ENCODE measurements around the gene ATG10. TPM values are rescaled to one million over a fixed set of nuclear protein-coding genes. Genes with fewer than 3 reads are reported as not detected.

The ATG10 gene
- total RNA-seq, 1 experiment from 2014 or later: 12.2 TPM

DNA sequence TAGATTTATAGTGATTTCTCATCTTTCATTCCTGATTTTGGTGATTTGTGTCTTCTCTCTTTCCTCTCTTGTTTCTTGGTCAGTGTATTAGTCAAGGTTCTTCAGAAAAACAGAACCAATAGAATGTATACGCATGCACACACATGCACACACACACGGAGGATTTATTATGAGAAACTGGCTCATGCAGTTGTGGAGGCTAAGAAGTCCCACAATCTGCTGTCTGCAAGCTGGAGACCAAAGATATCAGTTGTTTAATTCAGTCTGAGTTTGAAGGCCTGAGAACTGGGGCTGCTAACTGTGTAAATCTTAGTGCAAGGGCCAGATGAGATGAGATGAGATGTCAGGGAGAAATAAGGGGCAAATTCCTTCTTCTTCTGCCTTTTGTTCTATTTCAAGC lies 312.1 kb downstream of the ATG10 start (continued):
- TF ChIP-seq, protein P1, sequence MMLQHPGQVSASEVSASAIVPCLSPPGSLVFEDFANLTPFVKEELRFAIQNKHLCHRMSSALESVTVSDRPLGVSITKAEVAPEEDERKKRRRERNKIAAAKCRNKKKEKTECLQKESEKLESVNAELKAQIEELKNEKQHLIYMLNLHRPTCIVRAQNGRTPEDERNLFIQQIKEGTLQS (CRISPR knock-in tag; conservative IDR thresholded peaks at IDR 0.05): no peak
- TF ChIP-seq, protein P2, sequence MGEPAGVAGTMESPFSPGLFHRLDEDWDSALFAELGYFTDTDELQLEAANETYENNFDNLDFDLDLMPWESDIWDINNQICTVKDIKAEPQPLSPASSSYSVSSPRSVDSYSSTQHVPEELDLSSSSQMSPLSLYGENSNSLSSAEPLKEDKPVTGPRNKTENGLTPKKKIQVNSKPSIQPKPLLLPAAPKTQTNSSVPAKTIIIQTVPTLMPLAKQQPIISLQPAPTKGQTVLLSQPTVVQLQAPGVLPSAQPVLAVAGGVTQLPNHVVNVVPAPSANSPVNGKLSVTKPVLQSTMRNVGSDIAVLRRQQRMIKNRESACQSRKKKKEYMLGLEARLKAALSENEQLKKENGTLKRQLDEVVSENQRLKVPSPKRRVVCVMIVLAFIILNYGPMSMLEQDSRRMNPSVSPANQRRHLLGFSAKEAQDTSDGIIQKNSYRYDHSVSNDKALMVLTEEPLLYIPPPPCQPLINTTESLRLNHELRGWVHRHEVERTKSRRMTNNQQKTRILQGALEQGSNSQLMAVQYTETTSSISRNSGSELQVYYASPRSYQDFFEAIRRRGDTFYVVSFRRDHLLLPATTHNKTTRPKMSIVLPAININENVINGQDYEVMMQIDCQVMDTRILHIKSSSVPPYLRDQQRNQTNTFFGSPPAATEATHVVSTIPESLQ (CRISPR knock-in tag; IDR thresholded peaks at IDR 0.05): no peak

DNA sequence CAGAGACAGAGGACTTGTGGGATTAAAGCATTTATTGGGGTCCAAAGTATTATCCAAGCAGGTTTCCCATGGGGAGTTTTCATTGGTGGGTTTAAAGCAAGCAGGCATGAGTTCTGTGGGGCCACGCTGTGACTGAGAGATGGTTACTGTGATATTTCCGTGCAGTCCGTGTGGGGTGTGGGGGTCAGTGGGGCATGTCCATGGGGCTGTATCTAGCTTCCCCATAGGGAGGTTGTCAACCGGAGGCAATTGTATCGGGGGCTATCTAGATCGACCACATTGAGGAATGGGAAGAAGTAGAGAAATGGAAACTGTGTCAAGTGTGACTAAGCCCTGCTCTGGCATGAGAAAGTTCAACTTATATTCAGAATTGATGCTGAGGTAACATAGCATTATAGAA lies 313.4 kb downstream of the ATG10 start:
- POLR2A ChIA-PET: no interaction called here
- Mint-ChIP-seq H3K36me3 (no peaks in the 10 kb centered on the region), H3K27me3 (ENCODE audit: low read depth) (no peaks in the 10 kb centered on the region), H3K4me1 (peaks cover 10% of the 10 kb centered on the region), H3K9me3 (no peaks in the 10 kb centered on the region), H3K4me3 (no peak overlapping the region), H3K27ac (no peak overlapping the region)
- TF ChIP-seq, protein P3, sequence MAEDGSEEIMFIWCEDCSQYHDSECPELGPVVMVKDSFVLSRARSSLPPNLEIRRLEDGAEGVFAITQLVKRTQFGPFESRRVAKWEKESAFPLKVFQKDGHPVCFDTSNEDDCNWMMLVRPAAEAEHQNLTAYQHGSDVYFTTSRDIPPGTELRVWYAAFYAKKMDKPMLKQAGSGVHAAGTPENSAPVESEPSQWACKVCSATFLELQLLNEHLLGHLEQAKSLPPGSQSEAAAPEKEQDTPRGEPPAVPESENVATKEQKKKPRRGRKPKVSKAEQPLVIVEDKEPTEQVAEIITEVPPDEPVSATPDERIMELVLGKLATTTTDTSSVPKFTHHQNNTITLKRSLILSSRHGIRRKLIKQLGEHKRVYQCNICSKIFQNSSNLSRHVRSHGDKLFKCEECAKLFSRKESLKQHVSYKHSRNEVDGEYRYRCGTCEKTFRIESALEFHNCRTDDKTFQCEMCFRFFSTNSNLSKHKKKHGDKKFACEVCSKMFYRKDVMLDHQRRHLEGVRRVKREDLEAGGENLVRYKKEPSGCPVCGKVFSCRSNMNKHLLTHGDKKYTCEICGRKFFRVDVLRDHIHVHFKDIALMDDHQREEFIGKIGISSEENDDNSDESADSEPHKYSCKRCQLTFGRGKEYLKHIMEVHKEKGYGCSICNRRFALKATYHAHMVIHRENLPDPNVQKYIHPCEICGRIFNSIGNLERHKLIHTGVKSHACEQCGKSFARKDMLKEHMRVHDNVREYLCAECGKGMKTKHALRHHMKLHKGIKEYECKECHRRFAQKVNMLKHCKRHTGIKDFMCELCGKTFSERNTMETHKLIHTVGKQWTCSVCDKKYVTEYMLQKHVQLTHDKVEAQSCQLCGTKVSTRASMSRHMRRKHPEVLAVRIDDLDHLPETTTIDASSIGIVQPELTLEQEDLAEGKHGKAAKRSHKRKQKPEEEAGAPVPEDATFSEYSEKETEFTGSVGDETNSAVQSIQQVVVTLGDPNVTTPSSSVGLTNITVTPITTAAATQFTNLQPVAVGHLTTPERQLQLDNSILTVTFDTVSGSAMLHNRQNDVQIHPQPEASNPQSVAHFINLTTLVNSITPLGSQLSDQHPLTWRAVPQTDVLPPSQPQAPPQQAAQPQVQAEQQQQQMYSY (CRISPR knock-in tag; IDR thresholded peaks at IDR 0.05): no peak
- no peak for TF ChIP-seq OVOL2 (CRISPR knock-in tag; IDR thresholded peaks at IDR 0.05; ENCODE audit: borderline replicate concordance)
- TF ChIP-seq, protein P4, sequence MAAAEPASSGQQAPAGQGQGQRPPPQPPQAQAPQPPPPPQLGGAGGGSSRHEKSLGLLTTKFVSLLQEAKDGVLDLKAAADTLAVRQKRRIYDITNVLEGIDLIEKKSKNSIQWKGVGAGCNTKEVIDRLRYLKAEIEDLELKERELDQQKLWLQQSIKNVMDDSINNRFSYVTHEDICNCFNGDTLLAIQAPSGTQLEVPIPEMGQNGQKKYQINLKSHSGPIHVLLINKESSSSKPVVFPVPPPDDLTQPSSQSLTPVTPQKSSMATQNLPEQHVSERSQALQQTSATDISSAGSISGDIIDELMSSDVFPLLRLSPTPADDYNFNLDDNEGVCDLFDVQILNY (CRISPR knock-in tag; IDR thresholded peaks at IDR 0.05): no peak
- TF ChIP-seq GTF2I (CRISPR knock-in tag; conservative IDR thresholded peaks at IDR 0.05): no peak
- TF ChIP-seq, protein P2 (CRISPR knock-in tag; IDR thresholded peaks at IDR 0.05): no peak
- no peak for TF ChIP-seq ZNF317 (CRISPR knock-in tag; IDR thresholded peaks at IDR 0.05; ENCODE audit: borderline replicate concordance, low read depth)
- TF ChIP-seq EMX1 (CRISPR knock-in tag; IDR thresholded peaks at IDR 0.05): no peak
- TF ChIP-seq, protein P5, sequence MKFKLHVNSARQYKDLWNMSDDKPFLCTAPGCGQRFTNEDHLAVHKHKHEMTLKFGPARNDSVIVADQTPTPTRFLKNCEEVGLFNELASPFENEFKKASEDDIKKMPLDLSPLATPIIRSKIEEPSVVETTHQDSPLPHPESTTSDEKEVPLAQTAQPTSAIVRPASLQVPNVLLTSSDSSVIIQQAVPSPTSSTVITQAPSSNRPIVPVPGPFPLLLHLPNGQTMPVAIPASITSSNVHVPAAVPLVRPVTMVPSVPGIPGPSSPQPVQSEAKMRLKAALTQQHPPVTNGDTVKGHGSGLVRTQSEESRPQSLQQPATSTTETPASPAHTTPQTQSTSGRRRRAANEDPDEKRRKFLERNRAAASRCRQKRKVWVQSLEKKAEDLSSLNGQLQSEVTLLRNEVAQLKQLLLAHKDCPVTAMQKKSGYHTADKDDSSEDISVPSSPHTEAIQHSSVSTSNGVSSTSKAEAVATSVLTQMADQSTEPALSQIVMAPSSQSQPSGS (CRISPR knock-in tag; IDR thresholded peaks at IDR 0.05; ENCODE audit: borderline replicate concordance, low read depth): no peak
- CTCF ChIA-PET: no interaction called here
- ATAC-seq (no peak), DNase-seq (ENCODE audit: low spot score) (no peak)

DNA sequence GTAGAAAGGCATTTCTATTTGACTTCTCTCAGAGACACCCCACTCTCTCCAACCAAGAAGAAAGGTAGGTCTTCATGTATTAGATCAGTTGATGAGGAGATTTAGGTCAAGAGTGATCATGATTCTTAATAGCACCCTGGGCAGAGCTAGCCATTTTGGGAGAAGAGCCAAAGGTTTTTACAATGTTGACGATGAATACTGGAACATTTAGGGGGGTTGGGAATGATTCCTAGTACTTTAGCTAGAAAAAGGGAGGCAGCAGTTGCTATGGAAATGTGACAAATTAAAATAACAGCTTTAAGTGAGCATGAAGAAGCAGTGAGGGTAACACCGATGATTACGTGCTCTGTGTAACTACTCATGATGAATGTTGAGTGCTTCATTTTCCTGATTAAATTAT lies 315.8 kb downstream of the ATG10 start:
- no peak overlapping the region for H3K4me3 Mint-ChIP-seq
- ATAC-seq (no peak), DNase-seq (ENCODE audit: low spot score) (no peak)
- H3K36me3 Mint-ChIP-seq: no peaks in the 10 kb centered on the region
- H3K27ac Mint-ChIP-seq: no peak overlapping the region
- ChIA-PET CTCF (no interaction called here), POLR2A (no interaction called here)
- H3K27me3 Mint-ChIP-seq (ENCODE audit: low read depth): peaks cover 12% of the 10 kb centered on the region
- TF ChIP-seq NFE2L1 (CRISPR knock-in tag; IDR thresholded peaks at IDR 0.05): no peak
- peaks cover 25% of the 10 kb centered on the region for H3K4me1 Mint-ChIP-seq
- H3K9me3 Mint-ChIP-seq: no peaks in the 10 kb centered on the region

Measured in WTC11 (cell line).